GM12878 (cell line): Measurements from ENCODE around the gene IL1RL2. TPM values are rescaled to one million over a fixed set of nuclear protein-coding genes. Genes with fewer than 3 reads are reported as not detected.

Source experiments
- ATAC-seq: fragments of 200-7000 bp; cut with Tn5 transposase; 3 replicates; pipeline ENCODE4 v1.9.1; 2020; ENCODE audit warnings: mild to moderate bottlenecking, moderate library complexity
- BruUV-seq: library from RNA; stranded (reverse); fragments of 400-500 nt; replicated peaks from 2 replicates; lab custom pipeline; 2021; lab: Mats Ljungman, UMichigan
- CTCF ChIA-PET: fragments of 300-600 bp; sonication (Branson Sonifier 250); formaldehyde crosslinking; extraction: SDS; loops from one replicate; lab custom pipeline; 2021; ENCODE audit warnings: inconsistent platforms; lab: Yijun Ruan, JAX
- POLR2A ChIA-PET: fragments of 350-600 bp; formaldehyde crosslinking; extraction: SDS; loops from one replicate; lab custom pipeline; 2021; ENCODE audit warnings: inconsistent platforms; lab: Charles Lee
- RAD21 ChIA-PET: fragments of 300-600 bp; sonication (Branson Sonifier 250); formaldehyde crosslinking; loops from one replicate; lab custom pipeline; 2023; ENCODE audit warnings: antibody characterized with exemption; ENCODE audit not compliant: unreplicated experiment; lab: Charles Lee
- SMC1A ChIA-PET: fragments of 300-600 bp; sonication (Branson Sonifier 250); formaldehyde crosslinking; loops from one replicate; lab custom pipeline; 2023; ENCODE audit not compliant: unreplicated experiment, uncharacterized antibody; lab: Charles Lee
- DNase-seq: peaks from one replicate; pipeline ENCODE4 v3.0.0-alpha.2; 2011; ENCODE audit warnings: low read depth, low spot score
- FAIRE-seq: peaks from 3 replicates; lab custom pipeline; 2011; peaks lifted over from hg19 to GRCh38; lab: Jason Lieb, UNC
- H2AFZ ChIP-seq: 2 replicates; pipeline ENCODE4 v1.6.0; 2011; ENCODE audit warnings: low read depth, low read length, control low read depth; ENCODE audit not compliant: control insufficient read depth
- H3K27ac ChIP-seq: 2 replicates; pipeline ENCODE4 v1.5.1; 2011; ENCODE audit warnings: control low read depth; ENCODE audit not compliant: control insufficient read depth, insufficient read depth
- H3K27me3 ChIP-seq, 2 experiments: replicated peaks in 1 of 2; 2 replicates each; pipeline versions ENCODE4 v1.6.0 to v1.6.1; 2011; ENCODE audit warnings: low read length in 1 of 2; ENCODE audit not compliant: control insufficient read depth in 2 of 2, insufficient read depth in 2 of 2
- H3K36me3 ChIP-seq, 2 experiments: 2 replicates each; pipeline ENCODE4 v1.5.1; 2011; ENCODE audit warnings: low read length in 1 of 2; ENCODE audit not compliant: control insufficient read depth in 2 of 2, insufficient read depth in 2 of 2
- H3K4me1 ChIP-seq: 2 replicates; pipeline ENCODE4 v1.6.1; 2011; ENCODE audit warnings: mild to moderate bottlenecking, low read length, moderate library complexity, mixed read lengths; ENCODE audit not compliant: control insufficient read depth, insufficient read depth
- H3K4me2 ChIP-seq: 2 replicates; pipeline ENCODE4 v1.6.0; 2011; ENCODE audit warnings: control low read depth; ENCODE audit not compliant: control insufficient read depth, insufficient read depth
- H3K4me3 ChIP-seq: fragments of 200-600 bp; sonication (generic); 2 replicates; pipeline ENCODE4 v1.5.1; 2016
- H3K79me2 ChIP-seq: 2 replicates; pipeline ENCODE4 v1.6.0; 2011; ENCODE audit warnings: low read length; ENCODE audit not compliant: control insufficient read depth, insufficient read depth
- H3K9ac ChIP-seq: 2 replicates; pipeline ENCODE4 v1.8.0; 2011; ENCODE audit warnings: low read length, control low read depth, mixed read lengths; ENCODE audit not compliant: control insufficient read depth, insufficient read depth
- H3K9me3 ChIP-seq: replicated peaks from 3 replicates; pipeline ENCODE4 v1.5.1; 2011; ENCODE audit warnings: mild to moderate bottlenecking, low read length; ENCODE audit not compliant: control insufficient read depth, insufficient read depth
- H4K20me1 ChIP-seq: 2 replicates; pipeline ENCODE4 v1.6.0; 2011; ENCODE audit not compliant: control insufficient read depth, insufficient read depth
- ATF2 ChIP-seq: IDR thresholded peaks from 2 replicates; pipeline ENCODE4 v1.6.1; 2012; ENCODE audit warnings: low read length, inconsistent platforms
- CTCF ChIP-seq, 3 experiments: IDR thresholded peaks in 2 of 3; conservative IDR thresholded peaks in 1 of 3; 2 replicates each; pipeline ENCODE4 v1.5.1; 2011; ENCODE audit warnings: low read depth in 3 of 3, low read length in 3 of 3, mild to moderate bottlenecking in 3 of 3, control low read depth in 2 of 3, moderate library complexity in 2 of 3, inconsistent platforms in 1 of 3, mixed read lengths in 1 of 3; ENCODE audit not compliant: control insufficient read depth in 2 of 3, insufficient read depth in 1 of 3; ENCODE audit errors: extremely low read depth in 1 of 3
- EED ChIP-seq: sonication (generic); IDR thresholded peaks from 2 replicates; pipeline ENCODE4 v1.6.1; 2016; ENCODE audit warnings: antibody characterized with exemption, low read depth
- HDGF ChIP-seq: fragments of 450-650 bp; IDR thresholded peaks from 2 replicates; pipeline ENCODE4 v1.6.1; 2016; ENCODE audit warnings: antibody characterized with exemption
- MTA3 ChIP-seq: IDR thresholded peaks from 2 replicates; pipeline ENCODE4 v1.6.1; 2012; ENCODE audit warnings: low read length, inconsistent platforms, borderline replicate concordance
- NFYA ChIP-seq: IDR thresholded peaks from 2 replicates; pipeline ENCODE4 v1.6.1; 2011; ENCODE audit warnings: low read depth, mild to moderate bottlenecking, low read length, improper control_type of control experiment, borderline replicate concordance
- POLR2A ChIP-seq: IDR thresholded peaks from 2 replicates; pipeline ENCODE4 v1.6.1; 2011; ENCODE audit warnings: low read depth, mild to moderate bottlenecking, low read length
- RAD21 ChIP-seq: IDR thresholded peaks from 2 replicates; pipeline ENCODE4 v1.6.1; 2011; ENCODE audit warnings: mild to moderate bottlenecking, low read depth, low read length, moderate library complexity; ENCODE audit not compliant: insufficient read depth
- RBBP5 ChIP-seq: fragments of 200-600 bp; sonication (generic); conservative IDR thresholded peaks from 2 replicates; pipeline ENCODE4 v1.6.1; 2016
- SMC3 ChIP-seq: IDR thresholded peaks from 2 replicates; pipeline ENCODE4 v1.6.1; 2011; ENCODE audit warnings: low read length, improper control_type of control experiment, borderline replicate concordance
- TAF1 ChIP-seq: IDR thresholded peaks from 2 replicates; pipeline ENCODE4 v1.6.1; 2011; ENCODE audit warnings: mild to moderate bottlenecking, low read depth, low read length, borderline replicate concordance
- ZBTB4 ChIP-seq: fragments of 450-650 bp; formaldehyde crosslinking; IDR thresholded peaks from 2 replicates; pipeline ENCODE4 v1.4.0; 2022; ENCODE audit warnings: mild to moderate bottlenecking, moderate library complexity
- ZNF217 ChIP-seq: fragments of 450-650 bp; IDR thresholded peaks from 2 replicates; pipeline ENCODE4 v1.6.1; 2017; ENCODE audit warnings: antibody characterized with exemption, mild to moderate bottlenecking
- WGBS: methylation state at CpG from one replicate; pipeline ENCODE4 v1.1.6; 2016; ENCODE audit warnings: low lambda C conversion rate; ENCODE audit not compliant: insufficient replicate concordance, insufficient coverage; ENCODE audit errors: missing lambda C conversion rate; 5-methylcytosine and 5-hydroxymethylcytosine counted together
- in situ Hi-C: fragments of 300-500 bp; cut with MboI; formaldehyde crosslinking; loops from 9 replicates; pipeline ENCODE4 v1.14.3; 2018; ENCODE audit warnings: mixed read lengths
- intact Hi-C: fragments of 100-400 bp; cut with micrococcal nuclease; formaldehyde crosslinking; loops from one replicate; pipeline ENCODE4 v1.14.2; 2022; ENCODE audit not compliant: unreplicated experiment
- polyA plus RNA-seq, 11 experiments: library from polyadenylated mRNA; depleted of rRNA in 4 of 11; unstranded in 6 of 11; stranded (reverse) in 5 of 11; fragments of >200 nt; fragmentation: Nextera tagmentation in 4 of 11; fragmentation: Illumina TruSeq in 1 of 11; extraction: Ambion mirVana in 4 of 11; extraction: Trizol in 1 of 11; gene quantifications; 1 replicate in 1 of 11; 2 replicates in 10 of 11; pipeline versions ENCODE4 v1.2.1 to v1.2.3, GENCODE V29; 2011 to 2016; ENCODE audit warnings: inconsistent platforms in 2 of 11, missing spikeins in 2 of 11, low read depth in 1 of 11
- total RNA-seq, 4 experiments: library from RNA; depleted of rRNA in 3 of 4; stranded (reverse); fragments of >200 nt in 3 of 4; fragmentation: Illumina TruSeq in 1 of 4; extraction: Trizol in 1 of 4; gene quantifications; 2 replicates each; pipeline versions ENCODE4 v1.2.1 to v1.2.3, GENCODE V29; 2013 to 2021
- TF ChIP-seq, protein P1 (sequence below): fragments of 450-650 bp; IDR thresholded peaks from 2 replicates; pipeline ENCODE4 v1.6.1; 2018; ENCODE audit warnings: mild to moderate bottlenecking, low read depth, moderate library complexity; ENCODE audit not compliant: partially characterized antibody

IL1RL2 gene
- total and polyA plus RNA-seq, 10 of the 15 experiments (the other 5 are each of a cell fraction or from before 2014, with no cell fraction given): not detected

- no peak overlapping the region for H3K4me3 ChIP-seq
- H3K27me3 ChIP-seq: no peaks in the 10 kb centered on the region
- no peak for TF ChIP-seq HDGF
- TF ChIP-seq MTA3: no peak
- TF ChIP-seq, protein P1, sequence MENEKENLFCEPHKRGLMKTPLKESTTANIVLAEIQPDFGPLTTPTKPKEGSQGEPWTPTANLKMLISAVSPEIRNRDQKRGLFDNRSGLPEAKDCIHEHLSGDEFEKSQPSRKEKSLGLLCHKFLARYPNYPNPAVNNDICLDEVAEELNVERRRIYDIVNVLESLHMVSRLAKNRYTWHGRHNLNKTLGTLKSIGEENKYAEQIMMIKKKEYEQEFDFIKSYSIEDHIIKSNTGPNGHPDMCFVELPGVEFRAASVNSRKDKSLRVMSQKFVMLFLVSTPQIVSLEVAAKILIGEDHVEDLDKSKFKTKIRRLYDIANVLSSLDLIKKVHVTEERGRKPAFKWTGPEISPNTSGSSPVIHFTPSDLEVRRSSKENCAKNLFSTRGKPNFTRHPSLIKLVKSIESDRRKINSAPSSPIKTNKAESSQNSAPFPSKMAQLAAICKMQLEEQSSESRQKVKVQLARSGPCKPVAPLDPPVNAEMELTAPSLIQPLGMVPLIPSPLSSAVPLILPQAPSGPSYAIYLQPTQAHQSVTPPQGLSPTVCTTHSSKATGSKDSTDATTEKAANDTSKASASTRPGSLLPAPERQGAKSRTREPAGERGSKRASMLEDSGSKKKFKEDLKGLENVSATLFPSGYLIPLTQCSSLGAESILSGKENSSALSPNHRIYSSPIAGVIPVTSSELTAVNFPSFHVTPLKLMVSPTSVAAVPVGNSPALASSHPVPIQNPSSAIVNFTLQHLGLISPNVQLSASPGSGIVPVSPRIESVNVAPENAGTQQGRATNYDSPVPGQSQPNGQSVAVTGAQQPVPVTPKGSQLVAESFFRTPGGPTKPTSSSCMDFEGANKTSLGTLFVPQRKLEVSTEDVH: no peak
- no peak for TF ChIP-seq RBBP5
- TF ChIP-seq NFYA: no peak
- TF ChIP-seq CTCF (IDR thresholded peaks at IDR 0.05 in 2 of 3, conservative IDR thresholded peaks at IDR 0.05 in 1 of 3; ENCODE audit: control insufficient read depth in 2 of 3, extremely low read depth in 1 of 3, insufficient read depth in 1 of 3, low read depth in 3 of 3, low read length in 3 of 3): peak in 2 of 3 experiments; percentile 27 to 36; a peak in 2 of 6 replicates
- TF ChIP-seq ZNF217: no peak
- no peak for TF ChIP-seq POLR2A
- TF ChIP-seq TAF1: no peak
- TF ChIP-seq SMC3: peak; percentile 22; the same call in 1 of the 2 replicates
- no peak for TF ChIP-seq EED
- TF ChIP-seq ATF2: no peak
- no peak for TF ChIP-seq ZBTB4 (CRISPR knock-in tag)
- peak; percentile 59 for TF ChIP-seq RAD21
- H3K4me2 ChIP-seq: no peak overlapping the region
- no peaks in the 10 kb centered on the region for H4K20me1 ChIP-seq
- intact Hi-C loops (loop anchor here (2.0 to 5.0 kb wide), 2 partner anchors 59 to 333 kb away; no protein-coding TSS in a partner anchor), in situ Hi-C loops (loop anchor here (5.0 kb wide), 1 partner anchor 213 kb away; no protein-coding TSS in a partner anchor)
- no peaks in the 10 kb centered on the region; the same call in 1 of the 3 replicates for H3K9me3 ChIP-seq
- no peak for FAIRE-seq
- SMC1A ChIA-PET: interaction anchor here (0.9 to 9.8 kb wide), 13 partner anchors 116 to 370 kb away, joined by 3 to 157 read pairs (median 5); no protein-coding TSS in a partner anchor
- RAD21 ChIA-PET: interaction anchor here (1.1 to 3.1 kb wide), 5 partner anchors 207 to 351 kb away, joined by 3 to 30 read pairs (median 4); no protein-coding TSS in a partner anchor
- H2AFZ ChIP-seq: no peak overlapping the region
- CTCF ChIA-PET: interaction anchor here (0.9 to 13.1 kb wide), 11 partner anchors 16 to 352 kb away, joined by 3 to 370 read pairs (median 4); no protein-coding TSS in a partner anchor
- no peak overlapping the region for H3K27ac ChIP-seq
- H3K9ac ChIP-seq: no peak overlapping the region
- 41% methylated on average over 5 of the region's 5 CpGs for WGBS
- BruUV-seq: no TSS peak
- peaks cover 10% of the 10 kb centered on the region; the same call in 1 of the 2 replicates for H3K4me1 ChIP-seq
- peak; percentile 46 for ATAC-seq
- POLR2A ChIA-PET: interaction anchor here (1.1 kb wide), 1 partner anchor 240 kb away, joined by 3 read pairs; no protein-coding TSS in a partner anchor
- DNase-seq: no peak
- H3K79me2 ChIP-seq: no peaks in the 10 kb centered on the region
- H3K36me3 ChIP-seq: no peaks in the 10 kb centered on the region
Measured at GRCh38 chr2:102235491-102235890, 48.7 kb downstream of the IL1RL2 start.
